WI38 (cell line): ENCODE measurements around the gene NFIA.

Experiments used
- H3K4me3 ChIP-seq: 2 replicates; pipeline ENCODE4 v1.5.1; 2011; ENCODE audit warnings: low read depth, mild to moderate bottlenecking, control low read depth, low read length
- CTCF ChIP-seq: IDR thresholded peaks from 2 replicates; pipeline ENCODE4 v1.5.1; 2012; ENCODE audit warnings: low read depth, mild to moderate bottlenecking, control low read depth, low read length

The NFIA gene

GRCh38 chr1:61337981-61338848, 255.9 kb downstream of the NFIA start:
- no peak overlapping the region for H3K4me3 ChIP-seq

GRCh38 chr1:61338899-61339298, 256.5 kb downstream of the NFIA start:
- no peak overlapping the region for H3K4me3 ChIP-seq
- TF ChIP-seq CTCF, result no peak

More at GRCh38 chr1:61337981-61338848, 255.9 kb downstream of the NFIA start:
- 0 out of 2 replicates have a peak, but pooled peaks have one; percentile 34 for TF ChIP-seq CTCF

- no peak for TF ChIP-seq CTCF
- H3K4me3 ChIP-seq, result no peak overlapping the region
These were observed 259.1 kb downstream of the NFIA start for GRCh38 chr1:61341426-61341825.

GRCh38 chr1:61343734-61344420, 261.5 kb downstream of the NFIA start:
- TF ChIP-seq CTCF, result no peak
- no peak overlapping the region for H3K4me3 ChIP-seq

- H3K4me3 ChIP-seq, result no peak overlapping the region
- no peak for TF ChIP-seq CTCF
These were observed 262.3 kb downstream of the NFIA start for GRCh38 chr1:61344696-61345095.

- TF ChIP-seq CTCF, result no peak
These were observed 265.8 kb downstream of the NFIA start for GRCh38 chr1:61348025-61348665.

More at GRCh38 chr1:61348025-61348665, 265.8 kb downstream of the NFIA start:
- no peak overlapping the region for H3K4me3 ChIP-seq
